GM18867 (cell line): ENCODE data around the gene SLC35F2.
"Not testable (repeated sequence)": the region's sequence is repeated elsewhere in the genome, so short reads cannot be mapped to it uniquely, and the experiment has no call there.

Experiments used
- ATAC-seq: cut with Tn5 transposase; IDR thresholded peaks from one replicate; pipeline ENCODE4 v1.9.1; 2021; ENCODE audit warnings: mild to moderate bottlenecking, moderate library complexity; ENCODE audit not compliant: unreplicated experiment

SLC35F2 gene

GRCh38 chr11:107842412-107843100 is 16.0 kb downstream of the SLC35F2 start:
- no peak for ATAC-seq

- peak; percentile 21 for ATAC-seq
These were observed 18.5 kb downstream of the SLC35F2 start for GRCh38 chr11:107840129-107840484.

- ATAC-seq, result no peak
These were observed 21.7 kb downstream of the SLC35F2 start for GRCh38 chr11:107836851-107837250.

- no peak for ATAC-seq
These were observed 23.6 kb downstream of the SLC35F2 start for GRCh38 chr11:107834995-107835394.

DNA sequence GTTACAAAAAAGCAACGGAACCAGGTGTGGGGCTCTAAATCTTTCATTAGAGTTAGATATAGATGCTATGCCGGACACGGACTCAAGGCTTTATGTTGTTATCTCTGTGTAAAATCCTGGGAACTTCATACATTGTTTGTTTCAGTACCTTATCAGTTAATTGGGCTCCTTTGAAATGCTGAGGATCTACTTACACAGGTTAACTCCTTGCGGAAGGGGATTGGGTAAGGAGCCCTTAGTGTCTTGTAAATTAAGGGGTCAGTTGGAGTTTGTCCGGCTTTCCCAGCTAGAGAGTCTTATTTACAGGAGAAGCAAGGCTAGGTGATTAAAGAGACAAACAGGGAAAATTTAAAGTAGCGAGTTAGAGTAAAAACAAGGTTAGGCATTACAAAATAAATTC is 24.7 kb downstream of the SLC35F2 start:
- not testable (repeated sequence) for ATAC-seq

- no peak for ATAC-seq
These were observed 27.6 kb downstream of the SLC35F2 start for GRCh38 chr11:107830915-107831540.

GRCh38 chr11:107827041-107827440 is 31.5 kb downstream of the SLC35F2 start:
- no peak for ATAC-seq

- no peak for ATAC-seq
These were observed 32.7 kb downstream of the SLC35F2 start for GRCh38 chr11:107825875-107826274.

DNA sequence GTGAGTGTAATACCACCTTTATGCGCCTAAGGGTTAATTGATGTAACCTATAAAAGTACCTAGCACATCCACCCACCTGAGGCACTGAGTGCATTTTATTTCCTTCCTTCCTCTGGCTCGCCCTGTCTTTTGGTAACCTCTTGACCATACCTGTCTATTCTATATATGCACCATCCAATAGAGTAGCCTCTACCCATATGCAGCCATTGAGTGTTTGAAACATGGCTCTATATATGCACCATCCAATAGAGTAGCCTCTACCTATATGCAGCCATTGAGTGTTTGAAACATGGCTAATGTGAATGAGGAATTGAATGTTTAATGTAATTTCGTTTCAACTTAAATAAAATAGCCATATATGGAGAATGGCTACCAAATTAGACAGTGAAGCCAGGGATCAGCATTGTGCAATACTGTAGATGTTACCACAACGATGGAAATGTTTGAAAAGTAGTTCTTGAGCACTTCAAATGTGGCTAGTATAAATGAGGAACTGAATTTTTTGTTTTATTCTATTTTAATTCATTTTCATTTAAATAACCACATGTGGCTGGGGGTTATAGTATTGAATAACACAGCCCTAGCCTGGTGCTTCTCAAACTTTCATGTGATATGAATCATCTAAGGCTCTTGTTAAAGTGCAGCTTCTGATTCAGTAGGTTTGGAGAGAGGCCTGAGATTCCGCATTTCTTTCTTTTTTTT is 33.8 kb downstream of the SLC35F2 start:
- ATAC-seq, result no peak

- ATAC-seq, result no peak
These were observed 37.2 kb downstream of the SLC35F2 start for GRCh38 chr11:107821199-107821927.

DNA sequence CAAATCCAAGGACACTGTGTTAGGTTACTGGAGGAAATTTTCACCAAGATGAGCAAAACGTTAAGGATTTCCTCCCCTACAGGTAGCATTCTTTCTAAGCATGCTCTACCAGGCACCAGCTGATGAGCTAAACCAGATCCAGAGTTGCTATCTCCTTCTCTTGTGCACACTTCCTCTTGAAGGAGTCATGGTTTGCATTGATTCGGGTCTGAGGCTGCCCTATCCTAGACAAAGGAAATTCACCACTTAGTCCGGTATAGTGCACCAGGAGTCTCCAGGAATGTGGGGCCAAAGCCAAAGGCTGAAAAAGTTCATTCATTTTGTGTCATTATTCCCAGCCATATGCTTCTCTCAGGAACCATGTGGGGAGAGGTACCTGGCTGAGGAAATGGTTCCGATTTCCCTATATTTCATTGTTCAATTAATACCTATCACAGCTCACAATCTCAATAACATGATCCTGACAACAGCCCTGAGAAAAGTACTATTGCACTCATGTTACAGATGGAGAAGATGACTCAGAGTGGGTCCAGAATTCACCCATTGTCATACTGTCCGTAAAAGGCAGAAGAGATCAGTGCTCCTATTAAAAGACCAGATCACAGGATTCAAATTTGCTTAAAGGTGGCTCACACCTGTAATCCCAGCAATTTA is 39.1 kb downstream of the SLC35F2 start:
- ATAC-seq, result no peak

DNA sequence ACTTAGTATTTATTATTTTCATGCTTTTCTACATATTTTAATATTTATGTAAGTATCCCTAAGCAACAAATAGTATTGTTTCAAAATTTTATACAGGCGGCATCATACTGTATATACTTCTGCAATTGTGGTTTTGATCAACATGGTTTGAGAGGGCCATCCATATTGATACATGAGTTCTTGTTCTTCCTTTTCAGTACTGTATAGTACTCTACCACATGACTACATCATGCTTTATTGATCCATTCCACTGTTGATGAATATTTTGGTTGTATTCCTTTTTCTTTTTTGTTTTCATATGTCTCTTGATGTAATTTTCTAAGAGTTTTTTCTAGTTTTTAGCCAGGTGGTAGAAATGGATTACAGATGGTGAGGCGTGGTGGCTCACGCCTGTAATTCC is 40.1 kb downstream of the SLC35F2 start:
- ATAC-seq, result no peak

- no peak for ATAC-seq
These were observed 42.6 kb downstream of the SLC35F2 start for GRCh38 chr11:107816028-107816427.

DNA sequence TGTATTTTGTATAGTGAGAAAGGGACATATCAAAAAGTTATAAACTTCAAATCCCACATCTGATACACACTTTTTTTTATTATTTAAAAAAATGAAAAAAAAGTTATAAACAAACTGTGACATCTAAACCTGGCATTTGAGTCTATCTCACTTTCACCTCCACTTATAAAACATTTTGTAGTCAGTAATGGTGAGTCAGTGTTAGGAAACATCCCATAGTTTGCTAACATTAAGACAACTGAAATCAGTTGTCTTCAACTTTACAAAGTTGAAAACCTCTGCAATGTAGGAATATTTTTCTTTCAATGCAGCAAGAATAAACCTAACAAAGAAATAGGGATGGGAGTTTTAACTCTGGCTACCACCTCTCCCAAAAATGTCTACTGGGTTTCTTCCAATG is 47.7 kb downstream of the SLC35F2 start:
- ATAC-seq, result no peak

DNA sequence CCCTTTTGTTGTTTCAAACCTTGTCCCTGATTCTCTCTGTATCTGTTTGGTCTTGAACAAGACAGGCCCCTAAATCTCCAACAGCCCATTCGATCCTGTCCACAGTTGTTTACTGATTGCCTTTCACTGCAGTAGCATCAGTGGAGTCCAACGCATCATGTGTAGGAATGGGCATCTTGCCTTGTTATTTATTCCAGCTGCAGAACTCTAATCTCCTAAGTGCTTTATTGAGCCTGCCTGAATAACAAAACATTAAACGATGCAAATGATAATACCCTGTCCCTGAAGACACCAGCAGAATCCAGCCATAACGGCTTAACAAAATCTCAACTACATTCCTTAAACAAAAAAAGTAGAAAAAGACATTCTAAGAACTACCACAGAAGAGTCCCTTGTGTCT is 50.1 kb downstream of the SLC35F2 start:
- no peak for ATAC-seq

DNA sequence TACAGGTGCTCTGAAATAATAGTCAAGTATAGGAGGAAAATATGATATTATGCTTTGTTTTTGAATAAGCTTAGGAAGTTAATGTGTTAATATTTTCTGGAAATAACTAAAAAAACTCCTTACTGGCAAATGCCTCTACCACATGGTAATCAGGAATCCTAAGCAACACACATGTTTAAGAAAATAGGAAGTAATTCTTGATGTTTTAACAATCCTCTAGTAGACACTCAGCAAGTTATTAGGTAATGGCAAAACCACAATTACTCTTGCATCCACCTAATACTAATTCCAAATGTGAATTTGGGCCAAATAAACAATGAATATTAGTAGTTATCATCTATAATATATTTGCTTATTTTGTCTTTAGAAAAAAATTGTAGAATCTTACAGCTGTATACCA is 53.6 kb downstream of the SLC35F2 start:
- ATAC-seq, result no peak

GRCh38 chr11:107804211-107804610 is 54.4 kb downstream of the SLC35F2 start:
- ATAC-seq, result no peak

- no peak for ATAC-seq
These were observed 56.9 kb downstream of the SLC35F2 start for GRCh38 chr11:107801641-107802040.

GRCh38 chr11:107799218-107799859 is 59.2 kb downstream of the SLC35F2 start:
- peak; percentile 86 for ATAC-seq

- ATAC-seq, result no peak
These were observed 66.5 kb downstream of the SLC35F2 start for GRCh38 chr11:107792049-107792443.
